ENCODE measurements around the gene C6orf132. TPM values are rescaled to one million over a fixed set of nuclear protein-coding genes. Genes with fewer than 3 reads are reported as not detected.
A peak's percentile ranks its signal among the peaks of the same experiment; 100 is the strongest.
"Not testable (repeated sequence)": the region's sequence is repeated elsewhere in the genome, so short reads cannot be mapped to it uniquely, and the experiment has no call there.

C6orf132 gene
- total RNA-seq, 4 donors from 2014 or later = 0.05 to 0.16 TPM; not detected in 2

- H3K27ac ChIP-seq = no peak overlapping the region
- intact Hi-C loops (cut with DNase I; ENCODE audit: low total_unique reads) = no loop called here
- H3K36me3 ChIP-seq = no peaks in the 10 kb centered on the region
- DNase-seq (no peak), ATAC-seq (no peak)
- H3K4me1 ChIP-seq = no peaks in the 10 kb centered on the region
- TF ChIP-seq CTCF (IDR thresholded peaks at IDR 0.05 in 4 of 5, conservative IDR thresholded peaks at IDR 0.05 in 1 of 5) = no peak
- TF ChIP-seq POLR2A (IDR thresholded peaks at IDR 0.05) = no peak
- in situ Hi-C loops (cut with MboI; ENCODE audit: low sequenced_read_pairs in 4 of 4) = no loop called here
- no peak overlapping the region for H3K4me3 ChIP-seq
- H3K9me3 ChIP-seq = no peaks in the 10 kb centered on the region
- no peaks in the 10 kb centered on the region for H3K27me3 ChIP-seq
These were observed 29.6 kb upstream of the C6orf132 start for GRCh38 chr6:42171813-42172581.

- H3K4me1 ChIP-seq; H3K4me3 ChIP-seq; H3K27ac ChIP-seq; ATAC-seq; H3K9me3 ChIP-seq; intact Hi-C loops (cut with DNase I; ENCODE audit: low total_unique reads); DNase-seq; H3K27me3 ChIP-seq; H3K36me3 ChIP-seq: not testable (repeated sequence)
- in situ Hi-C loops (cut with MboI; ENCODE audit: low sequenced_read_pairs in 4 of 4) = loop anchor here (5.0 to 10.0 kb wide), 2 partner anchors 92 to 95 kb away; no protein-coding TSS in a partner anchor
These were observed 27.4 kb upstream of the C6orf132 start for GRCh38 chr6:42169780-42170179.

GRCh38 chr6:42168650-42169049 lies 26.2 kb upstream of the C6orf132 start:
- Histone ChIP-seq H3K27ac (no peak overlapping the region), H3K4me3 (no peak overlapping the region), H3K4me1 (no peaks in the 10 kb centered on the region), H3K36me3 (no peaks in the 10 kb centered on the region), H3K9me3 (no peaks in the 10 kb centered on the region), H3K27me3 (no peaks in the 10 kb centered on the region)
- DNase-seq = no peak
- no peak for ATAC-seq
- TF ChIP-seq CTCF (IDR thresholded peaks at IDR 0.05 in 4 of 5, conservative IDR thresholded peaks at IDR 0.05 in 1 of 5) (no peak), POLR2A (IDR thresholded peaks at IDR 0.05) (no peak)
- in situ Hi-C loops (cut with MboI; ENCODE audit: low sequenced_read_pairs in 4 of 4) (loop anchor here (5.0 to 10.0 kb wide), 2 partner anchors 91 to 94 kb away; no protein-coding TSS in a partner anchor), intact Hi-C loops (cut with DNase I; ENCODE audit: low total_unique reads) (no loop called here)

- in situ Hi-C loops (cut with MboI; ENCODE audit: low sequenced_read_pairs in 4 of 4) (loop anchor here (5.0 to 10.0 kb wide), 2 partner anchors 89 to 92 kb away; no protein-coding TSS in a partner anchor), intact Hi-C loops (cut with DNase I; ENCODE audit: low total_unique reads) (loop anchor here (1.0 kb wide), 1 partner anchor 91 kb away; no protein-coding TSS in a partner anchor)
- DNase-seq (peak; percentile 22 to 31), ATAC-seq (peak in 1 of 2 donors; percentile 74)
- TF ChIP-seq POLR2A (IDR thresholded peaks at IDR 0.05) = no peak
- peak; percentile 78 to 94 (median 87) for TF ChIP-seq CTCF (IDR thresholded peaks at IDR 0.05 in 4 of 5, conservative IDR thresholded peaks at IDR 0.05 in 1 of 5)
- H3K4me1 ChIP-seq = no peaks in the 10 kb centered on the region
- H3K27me3 ChIP-seq = no peaks in the 10 kb centered on the region
- no peak overlapping the region for H3K27ac ChIP-seq
- H3K4me3 ChIP-seq = no peak overlapping the region
- H3K36me3 ChIP-seq = no peaks in the 10 kb centered on the region
- H3K9me3 ChIP-seq = no peaks in the 10 kb centered on the region
These were observed 24.2 kb upstream of the C6orf132 start for GRCh38 chr6:42166444-42167141.

GRCh38 chr6:42165016-42165415 lies 22.6 kb upstream of the C6orf132 start:
- H3K27ac ChIP-seq = no peak overlapping the region
- H3K9me3 ChIP-seq = no peaks in the 10 kb centered on the region
- in situ Hi-C loops (cut with MboI; ENCODE audit: low sequenced_read_pairs in 4 of 4) (loop anchor here (5.0 to 10.0 kb wide), 2 partner anchors 88 to 90 kb away; no protein-coding TSS in a partner anchor), intact Hi-C loops (cut with DNase I; ENCODE audit: low total_unique reads) (no loop called here)
- DNase-seq (no peak), ATAC-seq (no peak)
- H3K36me3 ChIP-seq = no peaks in the 10 kb centered on the region
- no peaks in the 10 kb centered on the region for H3K4me1 ChIP-seq
- no peak for TF ChIP-seq CTCF (IDR thresholded peaks at IDR 0.05 in 4 of 5, conservative IDR thresholded peaks at IDR 0.05 in 1 of 5)
- TF ChIP-seq POLR2A (IDR thresholded peaks at IDR 0.05) = no peak
- no peak overlapping the region for H3K4me3 ChIP-seq
- no peaks in the 10 kb centered on the region for H3K27me3 ChIP-seq
